Natural killer cell treated with Interleukin-12 subunit alpha and Interleukin-12 subunit beta and Interleukin-15 and Interleukin-18, amount 100 ng/mL, for 72 hours (primary cell): ENCODE data around the gene TUSC2. TPM values are rescaled to one million over a fixed set of nuclear protein-coding genes. Genes with fewer than 3 reads are reported as not detected.
"Not testable (repeated sequence)": the region's sequence is repeated elsewhere in the genome, so short reads cannot be mapped to it uniquely, and the experiment has no call there.

Experiments
- ATAC-seq, 2 donors: fragments of 150-1000 bp; cut with Tn5 transposase in 1 of 2; sonication (Bioruptor Pico), chemical (Tn5 transposase) in 1 of 2; 2 replicates each; pipeline ENCODE4 v1.10.0; 2021
- DNase-seq: peaks from one replicate; pipeline ENCODE4 v3.0.0; 2022; ENCODE audit warnings: low spot score
- H3K27ac Mint-ChIP-seq, 2 donors: 1 replicate in 1 of 2; 2 replicates in 1 of 2; pipeline ENCODE4 v1.8.0; 2022; ENCODE audit warnings: mixed read lengths in 2 of 2, mild to moderate bottlenecking in 1 of 2, moderate library complexity in 1 of 2
- H3K27me3 Mint-ChIP-seq, 2 donors: 1 replicate in 1 of 2; 2 replicates in 1 of 2; pipeline ENCODE4 v1.8.0; 2022; ENCODE audit warnings: mixed read lengths in 2 of 2
- H3K36me3 Mint-ChIP-seq: one replicate; pipeline ENCODE4 v1.8.0; 2022; ENCODE audit warnings: mixed read lengths
- H3K4me1 Mint-ChIP-seq, 2 donors: 1 replicate in 1 of 2; 2 replicates in 1 of 2; pipeline ENCODE4 v1.8.0; 2022; ENCODE audit warnings: low read depth in 2 of 2, mixed read lengths in 2 of 2, mild to moderate bottlenecking in 1 of 2
- H3K4me3 Mint-ChIP-seq: one replicate; pipeline ENCODE4 v1.8.0; 2022; ENCODE audit warnings: mixed read lengths
- H3K9me3 Mint-ChIP-seq: 2 replicates; pipeline ENCODE4 v1.8.0; 2022; ENCODE audit warnings: mixed read lengths
- total RNA-seq, 2 donors: library from RNA; stranded (reverse); gene quantifications; one replicate each; pipeline ENCODE4 v1.2.3, GENCODE V29; 2022

The TUSC2 gene
- total RNA-seq, 2 donors from 2014 or later: 26.9 to 31.9 TPM

GRCh38 chr3:50294492-50295403 is 33.3 kb downstream of the TUSC2 start:
- ATAC-seq: no peak
- H3K27ac Mint-ChIP-seq: no peak overlapping the region
- no peaks in the 10 kb centered on the region for H3K36me3 Mint-ChIP-seq
- H3K4me3 Mint-ChIP-seq: no peak overlapping the region
- H3K9me3 Mint-ChIP-seq: no peaks in the 10 kb centered on the region
- H3K4me1 Mint-ChIP-seq: peaks cover 23 to 30% of the 10 kb centered on the region in 2 donors
- DNase-seq: no peak
- H3K27me3 Mint-ChIP-seq: no peaks in the 10 kb centered on the region

GRCh38 chr3:50294089-50294488 is 33.9 kb downstream of the TUSC2 start:
- ATAC-seq: no peak
- Mint-ChIP-seq H3K27me3 (no peaks in the 10 kb centered on the region), H3K9me3 (no peaks in the 10 kb centered on the region), H3K36me3 (no peaks in the 10 kb centered on the region), H3K27ac (no peak overlapping the region), H3K4me3 (no peak overlapping the region), H3K4me1 (peaks cover 20 to 25% of the 10 kb centered on the region in 2 donors)
- peak; percentile 1 for DNase-seq

GRCh38 chr3:50293079-50293801 is 34.8 kb downstream of the TUSC2 start:
- H3K27ac Mint-ChIP-seq: peak overlapping the region; percentile 70 to 92
- H3K4me3 Mint-ChIP-seq: peak overlapping the region; percentile 89
- H3K9me3 Mint-ChIP-seq: no peaks in the 10 kb centered on the region
- DNase-seq (no peak), ATAC-seq (no peak)
- peaks cover 15 to 21% of the 10 kb centered on the region in 2 donors for H3K4me1 Mint-ChIP-seq
- H3K36me3 Mint-ChIP-seq: no peaks in the 10 kb centered on the region
- H3K27me3 Mint-ChIP-seq: no peaks in the 10 kb centered on the region

GRCh38 chr3:50292159-50293078 is 35.6 kb downstream of the TUSC2 start, which contains the start of gene IFRD2:
Gene IFRD2 (minus strand): TSS chr3:50292429. CDS start chr3:50292274, 155 bp downstream.
- Mint-ChIP-seq H3K27me3 (no peaks in the 10 kb centered on the region), H3K4me1 (peaks cover 12 to 17% of the 10 kb centered on the region in 2 donors), H3K36me3 (no peaks in the 10 kb centered on the region), H3K9me3 (no peaks in the 10 kb centered on the region), H3K4me3 (peak within 1 kb of the TSS; percentile 89), H3K27ac (peak within 1 kb of the TSS; percentile 70 to 92)
- ATAC-seq (peak; percentile 98 to 99), DNase-seq (peak; percentile 97)

- Mint-ChIP-seq H3K27ac (no peak overlapping the region), H3K27me3 (no peaks in the 10 kb centered on the region), H3K36me3 (no peaks in the 10 kb centered on the region), H3K9me3 (no peaks in the 10 kb centered on the region), H3K4me3 (peak overlapping the region; percentile 41), H3K4me1 (peaks cover 12 to 17% of the 10 kb centered on the region in 2 donors)
- no peak for DNase-seq
- no peak for ATAC-seq
Observed at GRCh38 chr3:50290161-50290641, 37.8 kb downstream of the TUSC2 start.

GRCh38 chr3:50289130-50289529 is 38.9 kb downstream of the TUSC2 start:
- Mint-ChIP-seq H3K27ac (no peak overlapping the region), H3K9me3 (no peaks in the 10 kb centered on the region), H3K4me3 (peak overlapping the region; percentile 10), H3K4me1 (peaks cover 12 to 17% of the 10 kb centered on the region in 2 donors), H3K27me3 (no peaks in the 10 kb centered on the region), H3K36me3 (no peaks in the 10 kb centered on the region)
- ATAC-seq (no peak), DNase-seq (no peak)

- no peak overlapping the region for H3K27ac Mint-ChIP-seq
- ATAC-seq (no peak), DNase-seq (no peak)
- H3K27me3 Mint-ChIP-seq: no peaks in the 10 kb centered on the region
- no peaks in the 10 kb centered on the region for H3K36me3 Mint-ChIP-seq
- no peaks in the 10 kb centered on the region for H3K9me3 Mint-ChIP-seq
- peaks cover 12 to 17% of the 10 kb centered on the region in 2 donors for H3K4me1 Mint-ChIP-seq
- H3K4me3 Mint-ChIP-seq: no peak overlapping the region
Observed at GRCh38 chr3:50288387-50289007, 39.5 kb downstream of the TUSC2 start.

GRCh38 chr3:50287262-50287661 is 40.8 kb downstream of the TUSC2 start:
- Mint-ChIP-seq H3K4me3 (no peak overlapping the region), H3K36me3 (no peaks in the 10 kb centered on the region), H3K9me3 (no peaks in the 10 kb centered on the region), H3K27me3 (no peaks in the 10 kb centered on the region), H3K27ac (no peak overlapping the region), H3K4me1 (peaks cover 4 to 8% of the 10 kb centered on the region in 2 donors)
- DNase-seq (no peak), ATAC-seq (no peak)

GRCh38 chr3:50286322-50287227 is 41.4 kb downstream of the TUSC2 start:
- Mint-ChIP-seq H3K36me3 (no peaks in the 10 kb centered on the region), H3K4me1 (peaks cover 4 to 6% of the 10 kb centered on the region in 2 donors), H3K9me3 (no peaks in the 10 kb centered on the region), H3K27ac (no peak overlapping the region), H3K27me3 (no peaks in the 10 kb centered on the region), H3K4me3 (no peak overlapping the region)
- no peak for ATAC-seq
- no peak for DNase-seq

- not testable (repeated sequence) for DNase-seq, H3K27ac Mint-ChIP-seq, ATAC-seq, H3K4me1 Mint-ChIP-seq, H3K4me3 Mint-ChIP-seq, H3K27me3 Mint-ChIP-seq, H3K36me3 Mint-ChIP-seq, H3K9me3 Mint-ChIP-seq
Observed at GRCh38 chr3:50284121-50284520, 43.9 kb downstream of the TUSC2 start.

- Mint-ChIP-seq H3K9me3 (no peaks in the 10 kb centered on the region), H3K27ac (no peak overlapping the region), H3K36me3 (no peaks in the 10 kb centered on the region), H3K4me3 (no peak overlapping the region), H3K4me1 (peaks cover 6 to 11% of the 10 kb centered on the region in 2 donors), H3K27me3 (peaks cover 13 to 14% of the 10 kb centered on the region in 2 donors)
- DNase-seq (no peak), ATAC-seq (no peak)
Observed at GRCh38 chr3:50279255-50280016, 48.6 kb downstream of the TUSC2 start.
